SK-N-MC (cell line): Measurements from ENCODE around the gene TMEM131.

Experiments
- EZH2 ChIP-seq: fragments of 200-600 bp; sonication (generic); IDR thresholded peaks from one replicate; pipeline ENCODE4 v1.6.1; 2017; ENCODE audit warnings: antibody characterized with exemption
- FOXP2 ChIP-seq: optimal IDR thresholded peaks from 2 replicates; pipeline ENCODE3; 2011; ENCODE audit warnings: mild to moderate bottlenecking, moderate library complexity; ENCODE audit not compliant: insufficient read depth; ENCODE audit errors: extremely low read length, control extremely low read depth
- POLR2AphosphoS5 ChIP-seq: IDR thresholded peaks from 2 replicates; pipeline ENCODE4 v1.6.1; 2012; ENCODE audit warnings: mild to moderate bottlenecking, low read depth, low read length, borderline replicate concordance

DNA sequence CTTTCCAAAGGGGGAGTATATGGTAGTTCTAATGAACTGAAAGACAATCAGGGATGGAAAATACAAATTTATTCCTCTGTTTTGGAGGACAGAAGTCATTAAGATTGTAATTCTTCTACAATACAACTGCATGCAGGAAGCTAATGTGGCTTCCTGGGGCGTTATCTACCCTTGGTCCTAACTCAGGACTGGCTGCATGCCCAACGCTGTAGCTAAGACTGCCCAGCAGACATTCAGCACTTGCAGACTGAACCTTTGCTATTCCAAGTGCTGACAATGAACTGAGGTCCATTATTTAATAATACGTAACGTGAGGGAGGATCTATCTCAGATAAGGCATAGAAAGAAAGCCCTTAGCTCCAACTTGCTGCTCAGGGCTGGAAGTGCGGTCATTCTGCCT is 229.2 kb downstream of the TMEM131 start:
- TF ChIP-seq POLR2AphosphoS5 (no peak), EZH2 (no peak), FOXP2 (no peak)
